Transverse colon (tissue), 3 donors: ENCODE results near the gene EPHB6.

ENCODE experiments used
- EP300 ChIP-seq: sonication (generic); formaldehyde crosslinking; IDR thresholded peaks from one replicate; pipeline ENCODE4 v1.6.1; 2017; ENCODE audit warnings: antibody characterized with exemption, low read depth
- POLR2A ChIP-seq: fragments of 450-650 bp; IDR thresholded peaks from one replicate; pipeline ENCODE4 v1.6.1; 2016; ENCODE audit warnings: antibody characterized with exemption, mild to moderate bottlenecking, moderate library complexity
- TF ChIP-seq, protein P1 (sequence below), 5 experiments: fragments of 200-600 bp in 3 of 5; fragments of 450-650 bp in 2 of 5; sonication (generic) in 3 of 5; IDR thresholded peaks; 1 replicate in 2 of 5; 2 replicates in 3 of 5; pipeline ENCODE4 v1.5.1; 2016 to 2017; ENCODE audit warnings: antibody characterized with exemption in 5 of 5, inconsistent platforms in 3 of 5, mild to moderate bottlenecking in 2 of 5, moderate library complexity in 1 of 5

DNA sequence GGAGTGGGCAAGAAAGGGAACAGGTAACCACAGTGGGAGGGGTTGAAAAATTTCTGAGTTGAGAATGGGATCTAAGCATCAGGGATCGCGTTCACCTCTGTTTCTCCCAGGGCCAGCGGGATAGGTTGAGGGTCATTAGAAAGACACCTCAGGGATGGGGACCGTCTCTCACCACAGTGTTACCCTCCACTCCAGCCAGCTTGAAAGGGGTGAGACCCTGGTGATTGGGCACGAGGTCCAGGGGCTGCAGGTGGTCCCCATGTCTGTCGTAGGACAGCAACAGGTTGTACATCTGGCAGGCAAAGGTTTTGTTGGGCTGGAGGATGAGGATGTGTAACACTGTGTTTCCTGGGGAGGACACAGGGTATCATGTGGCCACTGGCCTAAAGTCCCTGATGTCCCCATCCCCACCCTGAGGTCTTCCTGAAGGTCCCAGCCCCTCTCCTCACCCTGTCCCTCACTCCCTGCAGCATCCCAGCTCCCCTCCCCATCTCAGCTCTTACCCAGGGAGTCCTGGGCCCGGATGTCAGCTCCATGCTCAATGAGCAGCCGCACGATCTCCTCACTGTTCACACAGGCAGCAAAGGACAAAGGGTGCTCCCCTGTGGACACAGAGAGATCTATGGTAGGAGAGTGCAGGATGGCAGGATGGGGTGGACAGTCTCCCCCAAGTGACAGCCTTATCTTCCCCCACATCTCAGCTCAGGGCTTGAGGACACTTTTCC is 21.5 kb downstream of the EPHB6 start:
- TF ChIP-seq, protein P1, sequence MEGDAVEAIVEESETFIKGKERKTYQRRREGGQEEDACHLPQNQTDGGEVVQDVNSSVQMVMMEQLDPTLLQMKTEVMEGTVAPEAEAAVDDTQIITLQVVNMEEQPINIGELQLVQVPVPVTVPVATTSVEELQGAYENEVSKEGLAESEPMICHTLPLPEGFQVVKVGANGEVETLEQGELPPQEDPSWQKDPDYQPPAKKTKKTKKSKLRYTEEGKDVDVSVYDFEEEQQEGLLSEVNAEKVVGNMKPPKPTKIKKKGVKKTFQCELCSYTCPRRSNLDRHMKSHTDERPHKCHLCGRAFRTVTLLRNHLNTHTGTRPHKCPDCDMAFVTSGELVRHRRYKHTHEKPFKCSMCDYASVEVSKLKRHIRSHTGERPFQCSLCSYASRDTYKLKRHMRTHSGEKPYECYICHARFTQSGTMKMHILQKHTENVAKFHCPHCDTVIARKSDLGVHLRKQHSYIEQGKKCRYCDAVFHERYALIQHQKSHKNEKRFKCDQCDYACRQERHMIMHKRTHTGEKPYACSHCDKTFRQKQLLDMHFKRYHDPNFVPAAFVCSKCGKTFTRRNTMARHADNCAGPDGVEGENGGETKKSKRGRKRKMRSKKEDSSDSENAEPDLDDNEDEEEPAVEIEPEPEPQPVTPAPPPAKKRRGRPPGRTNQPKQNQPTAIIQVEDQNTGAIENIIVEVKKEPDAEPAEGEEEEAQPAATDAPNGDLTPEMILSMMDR (IDR thresholded peaks at IDR 0.05): no peak
- no peak for TF ChIP-seq EP300
- no peak for TF ChIP-seq POLR2A
